Measurements from ENCODE around the gene LMNA.

LMNA gene

GRCh38 chr1:156163712-156164111 lies 49.2 kb downstream of the LMNA start:
- TF ChIP-seq TAF1 (IDR thresholded peaks at IDR 0.05; ENCODE audit: low read depth) (no peak), CEBPB (IDR thresholded peaks at IDR 0.05) (no peak), RAD21 (IDR thresholded peaks at IDR 0.05; ENCODE audit: low read depth) (no peak), ZBTB7A (IDR thresholded peaks at IDR 0.05; ENCODE audit: low read depth) (no peak), USF1 (IDR thresholded peaks at IDR 0.05) (no peak), TEAD4 (IDR thresholded peaks at IDR 0.05) (no peak), EP300 (IDR thresholded peaks at IDR 0.05; ENCODE audit: borderline replicate concordance) (no peak), CREB1 (IDR thresholded peaks at IDR 0.05; ENCODE audit: low read depth) (no peak), NFIC (IDR thresholded peaks at IDR 0.05) (no peak), TCF12 (IDR thresholded peaks at IDR 0.05; ENCODE audit: low read depth) (no peak), EGR1 (IDR thresholded peaks at IDR 0.05) (no peak)

- TF ChIP-seq CREB1 (IDR thresholded peaks at IDR 0.05; ENCODE audit: low read depth) = no peak
- TF ChIP-seq REST (IDR thresholded peaks at IDR 0.05; ENCODE audit: low read depth) = no peak
- TF ChIP-seq CEBPB (IDR thresholded peaks at IDR 0.05) = no peak
- no peak for TF ChIP-seq ZBTB7A (IDR thresholded peaks at IDR 0.05; ENCODE audit: low read depth)
- no peak for TF ChIP-seq USF1 (IDR thresholded peaks at IDR 0.05)
- TF ChIP-seq EP300 (IDR thresholded peaks at IDR 0.05; ENCODE audit: borderline replicate concordance) = no peak
- TF ChIP-seq MAX (IDR thresholded peaks at IDR 0.05) = no peak
- no peak for TF ChIP-seq RAD21 (IDR thresholded peaks at IDR 0.05; ENCODE audit: low read depth)
- no peak for TF ChIP-seq FOXM1 (IDR thresholded peaks at IDR 0.05; ENCODE audit: borderline replicate concordance, low read depth)
- no peak for TF ChIP-seq TCF12 (IDR thresholded peaks at IDR 0.05; ENCODE audit: low read depth)
- TF ChIP-seq YY1 (IDR thresholded peaks at IDR 0.05; ENCODE audit: low read depth) = no peak
- no peak for TF ChIP-seq TEAD4 (IDR thresholded peaks at IDR 0.05)
- TF ChIP-seq TAF1 (IDR thresholded peaks at IDR 0.05; ENCODE audit: low read depth) = no peak
- no peak for TF ChIP-seq EGR1 (IDR thresholded peaks at IDR 0.05)
- no peak for TF ChIP-seq NFIC (IDR thresholded peaks at IDR 0.05)
These were observed 49.8 kb downstream of the LMNA start for GRCh38 chr1:156164125-156164831.

GRCh38 chr1:156165083-156165482 lies 50.6 kb downstream of the LMNA start:
- no peak for TF ChIP-seq CREB1 (IDR thresholded peaks at IDR 0.05; ENCODE audit: low read depth)

GRCh38 chr1:156167536-156167935 lies 53.0 kb downstream of the LMNA start:
- TF ChIP-seq FOXM1 (IDR thresholded peaks at IDR 0.05; ENCODE audit: borderline replicate concordance, low read depth) (no peak), USF1 (IDR thresholded peaks at IDR 0.05) (no peak), REST (IDR thresholded peaks at IDR 0.05; ENCODE audit: low read depth) (no peak), TCF12 (IDR thresholded peaks at IDR 0.05; ENCODE audit: low read depth) (no peak), EGR1 (IDR thresholded peaks at IDR 0.05) (no peak), NFIC (IDR thresholded peaks at IDR 0.05) (no peak), ZBTB7A (IDR thresholded peaks at IDR 0.05; ENCODE audit: low read depth) (no peak), EP300 (IDR thresholded peaks at IDR 0.05; ENCODE audit: borderline replicate concordance) (no peak), CEBPB (IDR thresholded peaks at IDR 0.05) (no peak), YY1 (IDR thresholded peaks at IDR 0.05; ENCODE audit: low read depth) (no peak), CREB1 (IDR thresholded peaks at IDR 0.05; ENCODE audit: low read depth) (no peak), TEAD4 (IDR thresholded peaks at IDR 0.05) (no peak), RAD21 (IDR thresholded peaks at IDR 0.05; ENCODE audit: low read depth) (no peak)

GRCh38 chr1:156172696-156173470 lies 58.4 kb downstream of the LMNA start:
- TF ChIP-seq YY1 (IDR thresholded peaks at IDR 0.05; ENCODE audit: low read depth) (no peak), REST (IDR thresholded peaks at IDR 0.05; ENCODE audit: low read depth) (no peak), RAD21 (IDR thresholded peaks at IDR 0.05; ENCODE audit: low read depth) (no peak), NFIC (IDR thresholded peaks at IDR 0.05) (no peak), TEAD4 (IDR thresholded peaks at IDR 0.05) (no peak)

Data from Ishikawa (cell line).